Measurements from ENCODE around the gene DMD. TPM values are rescaled to one million over a fixed set of nuclear protein-coding genes. Genes with fewer than 3 reads are reported as not detected.
"Not testable (repeated sequence)": the region's sequence is repeated elsewhere in the genome, so short reads cannot be mapped to it uniquely, and the experiment has no call there.

The DMD gene
- total RNA-seq, 3 donors from 2014 or later: 11.2 to 140 (median 12.6) TPM

GRCh38 chrX:31499109-31499508, 1712.2 kb downstream of the DMD start:
- TF ChIP-seq CTCF (IDR thresholded peaks at IDR 0.05): no peak
- no peak overlapping the region for H3K4me3 ChIP-seq
- intact Hi-C loops (cut with DNase I, micrococcal nuclease): no loop called here
- DNase-seq (no peak), ATAC-seq (no peak)
- no peaks in the 10 kb centered on the region for H3K36me3 ChIP-seq (ENCODE audit: low read depth)
- no peaks in the 10 kb centered on the region for H3K4me1 ChIP-seq (ENCODE audit: low read depth)
- H3K9me3 ChIP-seq: no peaks in the 10 kb centered on the region

- Histone ChIP-seq H3K4me3 (no peak overlapping the region), H3K4me1 (ENCODE audit: low read depth) (no peaks in the 10 kb centered on the region), H3K36me3 (ENCODE audit: low read depth) (no peaks in the 10 kb centered on the region), H3K9me3 (no peaks in the 10 kb centered on the region)
- intact Hi-C loops (cut with DNase I, micrococcal nuclease): no loop called here
- TF ChIP-seq CTCF (IDR thresholded peaks at IDR 0.05): no peak
- DNase-seq (no peak), ATAC-seq (no peak)
These were observed 1714.3 kb downstream of the DMD start for GRCh38 chrX:31497086-31497485.

- H3K4me1 ChIP-seq (ENCODE audit: low read depth): no peaks in the 10 kb centered on the region
- ATAC-seq (no peak), DNase-seq (no peak)
- intact Hi-C loops (cut with DNase I, micrococcal nuclease): no loop called here
- H3K4me3 ChIP-seq: no peak overlapping the region
- H3K9me3 ChIP-seq: no peaks in the 10 kb centered on the region
- no peaks in the 10 kb centered on the region for H3K36me3 ChIP-seq (ENCODE audit: low read depth)
- TF ChIP-seq CTCF (IDR thresholded peaks at IDR 0.05): no peak
These were observed 1723.4 kb downstream of the DMD start for GRCh38 chrX:31487951-31488350.

- Histone ChIP-seq H3K4me3 (no peak overlapping the region), H3K9me3 (no peaks in the 10 kb centered on the region), H3K36me3 (ENCODE audit: low read depth) (no peaks in the 10 kb centered on the region), H3K4me1 (ENCODE audit: low read depth) (no peaks in the 10 kb centered on the region)
- DNase-seq (no peak), ATAC-seq (no peak)
- no peak for TF ChIP-seq CTCF (IDR thresholded peaks at IDR 0.05)
- intact Hi-C loops (cut with DNase I, micrococcal nuclease): no loop called here
These were observed 1728.0 kb downstream of the DMD start for GRCh38 chrX:31483336-31483735.

- no peaks in the 10 kb centered on the region for H3K4me1 ChIP-seq (ENCODE audit: low read depth)
- H3K9me3 ChIP-seq: no peaks in the 10 kb centered on the region
- DNase-seq (no peak), ATAC-seq (no peak)
- TF ChIP-seq CTCF (IDR thresholded peaks at IDR 0.05): no peak
- H3K36me3 ChIP-seq (ENCODE audit: low read depth): no peaks in the 10 kb centered on the region
- no peak overlapping the region for H3K4me3 ChIP-seq
- intact Hi-C loops (cut with DNase I, micrococcal nuclease): no loop called here
These were observed 1730.7 kb downstream of the DMD start for GRCh38 chrX:31480696-31481095.

GRCh38 chrX:31471229-31471628, 1740.1 kb downstream of the DMD start:
- H3K4me1 ChIP-seq (ENCODE audit: low read depth): no peaks in the 10 kb centered on the region
- intact Hi-C loops (cut with DNase I, micrococcal nuclease): no loop called here
- no peak overlapping the region for H3K4me3 ChIP-seq
- DNase-seq: no peak
- no peaks in the 10 kb centered on the region for H3K9me3 ChIP-seq
- TF ChIP-seq CTCF (IDR thresholded peaks at IDR 0.05): no peak
- H3K36me3 ChIP-seq (ENCODE audit: low read depth): no peaks in the 10 kb centered on the region
- no peak for ATAC-seq

GRCh38 chrX:31470753-31471152, 1740.6 kb downstream of the DMD start:
- DNase-seq; H3K4me3 ChIP-seq; intact Hi-C loops (cut with DNase I, micrococcal nuclease); H3K4me1 ChIP-seq (ENCODE audit: low read depth); H3K36me3 ChIP-seq (ENCODE audit: low read depth); ATAC-seq; H3K9me3 ChIP-seq: not testable (repeated sequence)
